KMS-11 (cell line): ENCODE results near the gene PDZD2.

Source experiments
- H2AFZ ChIP-seq: fragments of 200-600 bp; sonication (generic); 2 replicates; pipeline ENCODE4 v1.6.1; 2016; ENCODE audit warnings: antibody characterized with exemption, mixed run types, low read depth
- H3K27ac ChIP-seq: fragments of 200-600 bp; sonication (generic); 2 replicates; pipeline ENCODE4 v1.6.1; 2016; ENCODE audit warnings: mild to moderate bottlenecking, mixed run types
- H3K27me3 ChIP-seq: fragments of 200-600 bp; sonication (generic); 2 replicates; pipeline ENCODE4 v1.6.1; 2017; ENCODE audit warnings: mild to moderate bottlenecking, low read depth, mixed run types, moderate library complexity; ENCODE audit not compliant: insufficient read depth
- H3K36me3 ChIP-seq: fragments of 200-600 bp; sonication (generic); 2 replicates; pipeline ENCODE4 v1.6.1; 2017; ENCODE audit warnings: mild to moderate bottlenecking, mixed run types; ENCODE audit not compliant: insufficient read depth
- H3K4me1 ChIP-seq: fragments of 200-600 bp; sonication (generic); 2 replicates; pipeline ENCODE4 v1.6.1; 2016; ENCODE audit warnings: mild to moderate bottlenecking, low read depth, mixed run types; ENCODE audit not compliant: poor library complexity, severe bottlenecking
- H3K4me2 ChIP-seq: fragments of 200-600 bp; sonication (generic); 2 replicates; pipeline ENCODE4 v1.7.0; 2016; ENCODE audit warnings: mild to moderate bottlenecking, mixed run types
- H3K4me3 ChIP-seq: fragments of 200-600 bp; sonication (generic); IDR thresholded peaks from 2 replicates; pipeline ENCODE4 v1.6.1; 2017; ENCODE audit warnings: low read depth, low read length, mixed read lengths; ENCODE audit not compliant: insufficient read depth
- H3K79me2 ChIP-seq: fragments of 200-600 bp; sonication (generic); 2 replicates; pipeline ENCODE4 v1.6.1; 2016; ENCODE audit warnings: low read depth, mixed run types; ENCODE audit not compliant: insufficient read depth
- H3K9ac ChIP-seq: fragments of 200-600 bp; sonication (generic); 2 replicates; pipeline ENCODE4 v1.6.1; 2016; ENCODE audit warnings: mild to moderate bottlenecking, mixed run types
- H4K20me1 ChIP-seq: fragments of 200-600 bp; sonication (generic); 2 replicates; pipeline ENCODE4 v1.6.1; 2016; ENCODE audit warnings: mild to moderate bottlenecking, mixed run types; ENCODE audit not compliant: insufficient read depth
- TF ChIP-seq, protein P1 (sequence below): fragments of 200-600 bp; sonication (generic); conservative IDR thresholded peaks from 2 replicates; pipeline ENCODE4 v1.6.1; 2017; ENCODE audit warnings: low read depth, mild to moderate bottlenecking, antibody characterized with exemption, low read length, moderate library complexity, mixed read lengths

Gene PDZD2

DNA sequence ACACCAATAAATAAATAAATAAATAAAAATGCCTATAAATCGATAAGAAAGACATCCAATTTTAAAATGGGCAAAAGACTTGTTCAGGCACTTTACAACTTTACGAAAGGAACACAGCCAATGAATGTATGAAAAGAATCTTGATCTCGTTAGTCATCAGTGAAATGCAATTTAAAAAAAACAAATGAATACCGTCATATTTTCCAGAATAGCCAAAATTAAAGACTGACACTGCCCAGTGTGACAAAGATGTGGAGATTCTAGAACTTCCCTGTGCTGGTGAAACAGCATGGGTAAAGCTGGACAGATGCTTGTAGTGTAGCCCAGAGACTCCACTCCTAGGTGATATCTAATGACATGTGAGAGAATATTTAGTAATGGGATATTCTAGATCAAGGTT, 408.1 kb downstream of the PDZD2 start:
- H3K79me2 ChIP-seq, result no peaks in the 10 kb centered on the region
- H3K27ac ChIP-seq, result no peak overlapping the region
- no peaks in the 10 kb centered on the region for H3K4me1 ChIP-seq
- no peaks in the 10 kb centered on the region for H3K27me3 ChIP-seq
- H2AFZ ChIP-seq, result no peak overlapping the region
- H4K20me1 ChIP-seq, result no peaks in the 10 kb centered on the region
- no peak overlapping the region for H3K4me3 ChIP-seq
- TF ChIP-seq, protein P1, sequence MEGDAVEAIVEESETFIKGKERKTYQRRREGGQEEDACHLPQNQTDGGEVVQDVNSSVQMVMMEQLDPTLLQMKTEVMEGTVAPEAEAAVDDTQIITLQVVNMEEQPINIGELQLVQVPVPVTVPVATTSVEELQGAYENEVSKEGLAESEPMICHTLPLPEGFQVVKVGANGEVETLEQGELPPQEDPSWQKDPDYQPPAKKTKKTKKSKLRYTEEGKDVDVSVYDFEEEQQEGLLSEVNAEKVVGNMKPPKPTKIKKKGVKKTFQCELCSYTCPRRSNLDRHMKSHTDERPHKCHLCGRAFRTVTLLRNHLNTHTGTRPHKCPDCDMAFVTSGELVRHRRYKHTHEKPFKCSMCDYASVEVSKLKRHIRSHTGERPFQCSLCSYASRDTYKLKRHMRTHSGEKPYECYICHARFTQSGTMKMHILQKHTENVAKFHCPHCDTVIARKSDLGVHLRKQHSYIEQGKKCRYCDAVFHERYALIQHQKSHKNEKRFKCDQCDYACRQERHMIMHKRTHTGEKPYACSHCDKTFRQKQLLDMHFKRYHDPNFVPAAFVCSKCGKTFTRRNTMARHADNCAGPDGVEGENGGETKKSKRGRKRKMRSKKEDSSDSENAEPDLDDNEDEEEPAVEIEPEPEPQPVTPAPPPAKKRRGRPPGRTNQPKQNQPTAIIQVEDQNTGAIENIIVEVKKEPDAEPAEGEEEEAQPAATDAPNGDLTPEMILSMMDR, result no peak
- H3K36me3 ChIP-seq, result no peaks in the 10 kb centered on the region
- H3K4me2 ChIP-seq, result no peak overlapping the region
- no peak overlapping the region for H3K9ac ChIP-seq

DNA sequence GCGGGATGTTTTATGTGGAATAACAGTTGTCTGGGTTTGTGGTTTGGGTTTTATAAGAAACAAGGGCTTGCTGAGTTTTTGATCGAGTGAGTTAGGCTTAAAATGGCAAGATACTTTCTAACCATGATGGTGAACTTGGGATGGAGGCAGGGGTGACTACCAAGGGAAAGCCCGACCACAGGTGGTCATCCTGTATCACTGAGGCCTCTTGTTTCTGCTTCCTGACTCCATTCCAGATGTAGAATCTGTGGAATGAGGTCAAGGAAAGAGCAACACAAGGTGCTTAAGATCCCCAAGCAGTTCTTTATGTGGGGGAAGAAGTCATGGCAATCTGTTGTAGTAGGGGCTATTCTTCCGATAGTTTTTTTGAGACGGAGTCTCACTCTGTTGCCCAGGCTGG, 412.9 kb downstream of the PDZD2 start:
- Histone ChIP-seq H3K9ac (no peak overlapping the region), H3K27ac (no peak overlapping the region), H4K20me1 (no peaks in the 10 kb centered on the region), H3K79me2 (no peaks in the 10 kb centered on the region), H3K27me3 (no peaks in the 10 kb centered on the region), H2AFZ (no peak overlapping the region), H3K36me3 (no peaks in the 10 kb centered on the region), H3K4me2 (no peak overlapping the region), H3K4me3 (no peak overlapping the region), H3K4me1 (no peaks in the 10 kb centered on the region)
- TF ChIP-seq, protein P1, result no peak

GRCh38 chr5:32055891-32056866, 417.2 kb downstream of the PDZD2 start:
- Histone ChIP-seq H3K4me3 (no peak overlapping the region), H3K9ac (no peak overlapping the region), H3K79me2 (no peaks in the 10 kb centered on the region), H4K20me1 (no peaks in the 10 kb centered on the region), H3K4me2 (no peak overlapping the region), H3K27ac (no peak overlapping the region), H3K4me1 (no peaks in the 10 kb centered on the region), H2AFZ (no peak overlapping the region), H3K27me3 (no peaks in the 10 kb centered on the region), H3K36me3 (no peaks in the 10 kb centered on the region)
- TF ChIP-seq, protein P1, result no peak

DNA sequence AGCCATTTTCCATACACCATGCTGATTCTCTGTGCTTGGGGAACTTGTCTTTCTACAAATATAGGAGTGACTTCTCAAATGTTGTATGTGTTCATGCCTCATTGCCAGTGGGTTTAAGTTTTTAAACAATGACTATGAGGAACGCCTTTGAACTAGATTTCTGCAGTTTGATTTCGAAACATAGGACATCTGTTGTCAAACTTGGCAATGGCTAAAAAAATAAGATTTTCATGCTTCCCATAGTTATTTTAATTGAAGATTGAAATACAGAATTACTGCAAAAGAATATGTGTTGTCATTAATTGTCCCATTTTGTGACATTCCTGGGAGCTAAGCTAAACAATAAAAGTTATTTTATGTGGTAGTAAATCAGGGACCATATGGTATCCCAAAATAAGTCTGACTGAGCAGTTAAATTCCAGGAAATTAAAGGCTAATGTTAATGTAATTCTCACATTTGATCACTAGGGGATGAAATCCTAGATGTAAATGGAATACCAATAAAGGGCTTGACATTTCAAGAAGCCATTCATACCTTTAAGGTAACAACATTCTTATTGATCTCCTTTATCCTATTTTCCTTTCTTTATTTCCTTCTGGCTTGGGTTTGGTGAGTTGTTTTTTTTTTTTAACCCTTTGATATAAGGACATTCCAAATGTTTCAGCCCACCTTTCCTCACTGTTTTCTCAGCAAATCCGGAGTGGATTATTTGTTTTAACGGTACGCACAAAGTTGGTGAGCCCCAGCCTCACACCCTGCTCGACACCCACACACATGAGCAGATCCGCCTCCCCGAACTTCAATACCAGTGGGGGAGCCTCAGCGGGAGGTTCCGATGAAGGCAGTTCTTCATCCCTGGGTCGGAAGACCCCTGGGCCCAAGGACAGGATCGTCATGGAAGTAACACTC, 418.5 kb downstream of the PDZD2 start:
- no peak overlapping the region for H3K4me3 ChIP-seq
- TF ChIP-seq, protein P1, result peak; percentile 53
- no peaks in the 10 kb centered on the region for H3K27me3 ChIP-seq
- H3K36me3 ChIP-seq, result no peaks in the 10 kb centered on the region
- no peak overlapping the region for H2AFZ ChIP-seq
- no peak overlapping the region for H3K4me2 ChIP-seq
- H4K20me1 ChIP-seq, result no peaks in the 10 kb centered on the region
- no peaks in the 10 kb centered on the region for H3K4me1 ChIP-seq
- no peak overlapping the region for H3K27ac ChIP-seq
- H3K9ac ChIP-seq, result no peak overlapping the region
- no peaks in the 10 kb centered on the region for H3K79me2 ChIP-seq
